HCT116 (cell line): ENCODE data around the gene GOLGA5. TPM values are rescaled to one million over a fixed set of nuclear protein-coding genes. Genes with fewer than 3 reads are reported as not detected.

Experiments
- ATAC-seq: fragments of 200-7000 bp; cut with Tn5 transposase; 2 replicates; pipeline ENCODE4 v1.9.1; 2020; ENCODE audit warnings: mild to moderate bottlenecking, moderate library complexity
- BruUV-seq: library from RNA; stranded (reverse); fragments of 400-500 nt; replicated peaks from 2 replicates; lab custom pipeline; 2021; lab: Mats Ljungman, UMichigan
- CTCF ChIA-PET: fragments of 300-600 bp; sonication (Branson Sonifier 250); formaldehyde crosslinking; loops from one replicate; lab custom pipeline; 2021; ENCODE audit warnings: antibody characterized with exemption; lab: Charles Lee
- POLR2A ChIA-PET: fragments of 300-600, 350-600 bp; sonication (Branson Sonifier 250); formaldehyde crosslinking; loops from one replicate; lab custom pipeline; 2021; ENCODE audit warnings: antibody characterized with exemption; lab: Charles Lee
- RAD21 ChIA-PET, 2 experiments: fragments of 300-600 bp; sonication (Branson Sonifier 250); formaldehyde crosslinking; loops; one replicate each; lab custom pipeline; 2023; ENCODE audit warnings: low total read pairs in 2 of 2; ENCODE audit not compliant: uncharacterized antibody in 2 of 2, unreplicated experiment in 2 of 2, low non-redundant PET in 1 of 2; lab: Charles Lee
- DNase-seq: peaks from one replicate; pipeline ENCODE4 v3.0.0-alpha.2; 2010; ENCODE audit warnings: low read depth, low spot score
- H2AFZ ChIP-seq: fragments of 200-600 bp; shearing (Covaris generic), sonication (generic); 2 replicates; pipeline ENCODE4 v1.6.1; 2017; ENCODE audit warnings: low read depth, mixed run types, mixed read lengths, antibody characterized with exemption, low read length; ENCODE audit not compliant: poor library complexity, severe bottlenecking
- H3K27ac ChIP-seq: 2 replicates; pipeline ENCODE4 v1.5.1; 2012; ENCODE audit warnings: low read depth, low read length
- H3K27me3 ChIP-seq: fragments of 200-600 bp; sonication (generic); 2 replicates; pipeline ENCODE4 v1.6.1; 2016; ENCODE audit warnings: mixed run types, low read length, mixed read lengths; ENCODE audit not compliant: insufficient read depth
- H3K36me3 ChIP-seq, 2 experiments: fragments of 200-500 bp in 1 of 2; fragments of 200-600 bp in 1 of 2; sonication (Bioruptor generic) in 1 of 2; sonication (generic) in 1 of 2; 2 replicates each; pipeline versions ENCODE4 v1.5.1 to v1.6.1; 2014 to 2016; ENCODE audit warnings: low read length in 2 of 2, inconsistent platforms in 1 of 2, mixed read lengths in 1 of 2, mixed run types in 1 of 2; ENCODE audit not compliant: insufficient read depth in 2 of 2, control insufficient read depth in 1 of 2
- H3K4me1 ChIP-seq, 2 experiments: fragments of 200-600 bp in 1 of 2; sonication (generic) in 1 of 2; 2 replicates each; pipeline versions ENCODE4 v1.5.1 to v1.6.1; 2012 to 2017; ENCODE audit warnings: low read length in 2 of 2, inconsistent platforms in 1 of 2, mild to moderate bottlenecking in 1 of 2, mixed read lengths in 1 of 2, mixed run types in 1 of 2, moderate library complexity in 1 of 2; ENCODE audit not compliant: insufficient read depth in 2 of 2, control insufficient read depth in 1 of 2
- H3K4me2 ChIP-seq: fragments of 200-600 bp; sonication (generic); 2 replicates; pipeline ENCODE4 v1.6.1; 2017; ENCODE audit warnings: mixed run types, low read length, mixed read lengths
- H3K4me3 ChIP-seq, 2 experiments: fragments of 200-600 bp in 1 of 2; sonication (generic) in 1 of 2; replicated peaks in 1 of 2; 2 replicates each; pipeline ENCODE4 v1.5.1; 2011 to 2016; ENCODE audit warnings: low read length in 2 of 2, control low read depth in 1 of 2, low read depth in 1 of 2, mild to moderate bottlenecking in 1 of 2, mixed read lengths in 1 of 2, mixed run types in 1 of 2
- H3K79me2 ChIP-seq: fragments of 200-600 bp; sonication (generic); 2 replicates; pipeline ENCODE4 v1.6.1; 2017; ENCODE audit warnings: mild to moderate bottlenecking, mixed run types, low read length, moderate library complexity, mixed read lengths; ENCODE audit not compliant: insufficient read depth
- H3K9ac ChIP-seq: fragments of 200-600 bp; sonication (generic); 2 replicates; pipeline ENCODE4 v1.6.1; 2016; ENCODE audit warnings: low read length, mixed read lengths
- H3K9me2 ChIP-seq: fragments of 200-600 bp; sonication (generic), shearing (Covaris generic); 2 replicates; pipeline ENCODE4 v1.6.1; 2017; ENCODE audit warnings: mixed run types, mild to moderate bottlenecking, moderate library complexity; ENCODE audit not compliant: insufficient read depth
- H3K9me3 ChIP-seq, 2 experiments: fragments of 200-500 bp in 1 of 2; fragments of 200-600 bp in 1 of 2; sonication (Bioruptor generic) in 1 of 2; sonication (generic) in 1 of 2; 2 replicates each; pipeline ENCODE4 v1.6.1; 2014 to 2017; ENCODE audit warnings: low read length in 2 of 2, mixed read lengths in 2 of 2, inconsistent platforms in 1 of 2, low read depth in 1 of 2, mild to moderate bottlenecking in 1 of 2, mixed run types in 1 of 2, moderate library complexity in 1 of 2; ENCODE audit not compliant: control insufficient read depth in 1 of 2, insufficient read depth in 1 of 2
- H4K20me1 ChIP-seq: fragments of 200-600 bp; sonication (generic), shearing (Covaris generic); 2 replicates; pipeline ENCODE4 v1.6.1; 2017; ENCODE audit warnings: mixed run types, mild to moderate bottlenecking, moderate library complexity; ENCODE audit not compliant: insufficient read depth
- ATF3 ChIP-seq: IDR thresholded peaks from 2 replicates; pipeline ENCODE4 v1.6.1; 2012
- CEBPB ChIP-seq: IDR thresholded peaks from 2 replicates; pipeline ENCODE4 v1.6.1; 2012; ENCODE audit warnings: low read depth
- EZH2 ChIP-seq: fragments of 200-600 bp; sonication (generic); IDR thresholded peaks from 2 replicates; pipeline ENCODE4 v1.6.1; 2017; ENCODE audit warnings: antibody characterized with exemption, mixed run types
- EZH2phosphoT487 ChIP-seq: fragments of 200-600 bp; IDR thresholded peaks from 2 replicates; pipeline ENCODE4 v1.6.1; 2018; ENCODE audit warnings: antibody characterized with exemption, borderline replicate concordance
- JUND ChIP-seq: IDR thresholded peaks from 2 replicates; pipeline ENCODE4 v1.6.1; 2012
- REST ChIP-seq: IDR thresholded peaks from 2 replicates; pipeline ENCODE4 v1.6.1; 2012; ENCODE audit warnings: low read depth
- SIN3A ChIP-seq: IDR thresholded peaks from 2 replicates; pipeline ENCODE4 v1.6.1; 2012; ENCODE audit warnings: low read depth
- YY1 ChIP-seq: IDR thresholded peaks from 2 replicates; pipeline ENCODE4 v1.6.1; 2011; ENCODE audit warnings: low read length, low read depth, moderate library complexity, mild to moderate bottlenecking; ENCODE audit not compliant: insufficient replicate concordance; ENCODE audit errors: extremely low read depth
- ZBTB33 ChIP-seq: IDR thresholded peaks from 2 replicates; pipeline ENCODE4 v1.6.1; 2011; ENCODE audit warnings: mild to moderate bottlenecking, low read length, moderate library complexity; ENCODE audit not compliant: insufficient replicate concordance; ENCODE audit errors: extremely low read depth
- ZFX ChIP-seq: fragments of 450-650 bp; IDR thresholded peaks from 2 replicates; pipeline ENCODE4 v1.6.1; 2017
- intact Hi-C: fragments of 100-400 bp; cut with micrococcal nuclease; formaldehyde crosslinking; loops from 2 replicates; pipeline ENCODE4 v1.10.0; 2022
- total RNA-seq: library from RNA; stranded (reverse); gene quantifications from one replicate; pipeline ENCODE4 v1.2.1, GENCODE V29; 2021; ENCODE audit not compliant: unreplicated experiment

GOLGA5 gene
- total RNA-seq, 1 experiment from 2014 or later, result 24.4 TPM

DNA sequence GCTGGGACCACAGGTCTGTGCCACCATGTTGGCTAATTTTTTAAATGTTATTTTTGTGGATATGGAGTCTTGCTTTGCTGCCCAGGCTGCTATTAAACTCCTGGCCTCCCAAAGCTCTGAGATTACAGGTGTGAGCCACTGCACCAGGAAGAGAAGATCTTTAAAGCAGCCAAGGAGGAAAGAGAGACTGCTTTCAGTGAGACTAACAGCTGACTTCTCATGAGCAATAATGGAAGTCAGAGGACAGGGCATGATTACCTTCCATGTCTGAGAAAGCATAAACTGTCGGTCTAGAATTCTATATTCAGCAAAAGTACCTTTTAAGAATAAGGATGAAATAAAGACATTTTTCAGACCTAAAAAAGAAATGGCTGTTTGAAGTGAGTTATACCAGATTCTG is 71.6 kb downstream of the GOLGA5 start (continued):
- TF ChIP-seq REST, result no peak
- TF ChIP-seq ZFX, result no peak
- no peak for TF ChIP-seq ZBTB33
- no peak for TF ChIP-seq EZH2

- POLR2A ChIA-PET, result no interaction called here
- intact Hi-C loops, result no loop called here
Measured at GRCh38 chr14:92866181-92866752, 72.2 kb downstream of the GOLGA5 start.

More at GRCh38 chr14:92866181-92866752, 72.2 kb downstream of the GOLGA5 start:
- no peaks in the 10 kb centered on the region for H3K9me2 ChIP-seq
- H3K4me2 ChIP-seq, result no peak overlapping the region
- CTCF ChIA-PET, result no interaction called here
- H3K27me3 ChIP-seq, result no peaks in the 10 kb centered on the region
- no peaks in the 10 kb centered on the region for H3K36me3 ChIP-seq
- no peak overlapping the region for H3K27ac ChIP-seq
- BruUV-seq, result no TSS peak
- RAD21 ChIA-PET, result no interaction called here
- no peaks in the 10 kb centered on the region for H3K79me2 ChIP-seq
- H3K9ac ChIP-seq, result no peak overlapping the region
- DNase-seq (no peak), ATAC-seq (no peak)
- no peak overlapping the region for H2AFZ ChIP-seq
- H4K20me1 ChIP-seq, result no peaks in the 10 kb centered on the region
- no peaks in the 10 kb centered on the region for H3K4me1 ChIP-seq
- TF ChIP-seq YY1 (no peak), JUND (no peak), ATF3 (no peak), EZH2phosphoT487 (no peak), SIN3A (no peak), CEBPB (no peak)
- H3K4me3 ChIP-seq, result no peak overlapping the region
- H3K9me3 ChIP-seq, result peaks cover 0 to 8% of the 10 kb centered on the region in 2 experiments; a peak in 1 of 4 replicates
